GM10266 (cell line): Measurements from ENCODE around the gene MCAT.

Source experiments
- DNase-seq: peaks from one replicate; pipeline ENCODE4 v3.0.0; 2012; ENCODE audit errors: extremely low spot score
- TF ChIP-seq, protein P1 (sequence below): IDR thresholded peaks from 2 replicates; pipeline ENCODE4 v1.5.1; 2012; ENCODE audit warnings: mild to moderate bottlenecking, low read depth; ENCODE audit not compliant: control insufficient read depth, insufficient read depth; ENCODE audit errors: missing control alignments

Gene MCAT

GRCh38 chr22:43179146-43179910 lies 36.1 kb upstream of the MCAT start:
- TF ChIP-seq, protein P1, sequence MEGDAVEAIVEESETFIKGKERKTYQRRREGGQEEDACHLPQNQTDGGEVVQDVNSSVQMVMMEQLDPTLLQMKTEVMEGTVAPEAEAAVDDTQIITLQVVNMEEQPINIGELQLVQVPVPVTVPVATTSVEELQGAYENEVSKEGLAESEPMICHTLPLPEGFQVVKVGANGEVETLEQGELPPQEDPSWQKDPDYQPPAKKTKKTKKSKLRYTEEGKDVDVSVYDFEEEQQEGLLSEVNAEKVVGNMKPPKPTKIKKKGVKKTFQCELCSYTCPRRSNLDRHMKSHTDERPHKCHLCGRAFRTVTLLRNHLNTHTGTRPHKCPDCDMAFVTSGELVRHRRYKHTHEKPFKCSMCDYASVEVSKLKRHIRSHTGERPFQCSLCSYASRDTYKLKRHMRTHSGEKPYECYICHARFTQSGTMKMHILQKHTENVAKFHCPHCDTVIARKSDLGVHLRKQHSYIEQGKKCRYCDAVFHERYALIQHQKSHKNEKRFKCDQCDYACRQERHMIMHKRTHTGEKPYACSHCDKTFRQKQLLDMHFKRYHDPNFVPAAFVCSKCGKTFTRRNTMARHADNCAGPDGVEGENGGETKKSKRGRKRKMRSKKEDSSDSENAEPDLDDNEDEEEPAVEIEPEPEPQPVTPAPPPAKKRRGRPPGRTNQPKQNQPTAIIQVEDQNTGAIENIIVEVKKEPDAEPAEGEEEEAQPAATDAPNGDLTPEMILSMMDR = no peak
- DNase-seq = no peak

DNA sequence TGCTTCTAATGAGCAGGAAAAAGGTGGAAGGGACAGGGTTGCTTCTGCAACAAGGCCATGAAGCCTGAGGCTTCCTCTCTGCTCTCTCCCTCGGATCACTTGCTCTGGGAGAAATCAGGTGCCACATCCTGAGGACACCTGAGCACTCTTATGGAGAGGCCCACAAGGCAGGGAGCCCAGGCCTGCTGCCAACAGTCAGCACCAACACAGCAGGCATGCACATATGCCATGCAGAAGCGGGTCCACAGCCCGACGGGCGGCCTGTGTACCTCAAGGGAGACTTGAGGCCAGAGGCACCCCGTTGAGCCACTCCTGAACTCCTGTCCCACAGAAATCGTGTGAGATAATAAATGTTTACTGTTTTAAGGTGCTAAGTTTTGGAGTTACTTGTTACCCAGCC lies 34.3 kb upstream of the MCAT start:
- no peak for DNase-seq
- TF ChIP-seq, protein P1 = no peak

- DNase-seq = no peak
Measured at GRCh38 chr22:43176090-43176489, 32.9 kb upstream of the MCAT start.

GRCh38 chr22:43174941-43175531 lies 31.8 kb upstream of the MCAT start:
- DNase-seq = no peak
- TF ChIP-seq, protein P1 = no peak

More at GRCh38 chr22:43176090-43176489, 32.9 kb upstream of the MCAT start:
- TF ChIP-seq, protein P1 = no peak

- TF ChIP-seq, protein P1 = no peak
- DNase-seq = no peak
Measured at GRCh38 chr22:43173976-43174720, 30.9 kb upstream of the MCAT start.

DNA sequence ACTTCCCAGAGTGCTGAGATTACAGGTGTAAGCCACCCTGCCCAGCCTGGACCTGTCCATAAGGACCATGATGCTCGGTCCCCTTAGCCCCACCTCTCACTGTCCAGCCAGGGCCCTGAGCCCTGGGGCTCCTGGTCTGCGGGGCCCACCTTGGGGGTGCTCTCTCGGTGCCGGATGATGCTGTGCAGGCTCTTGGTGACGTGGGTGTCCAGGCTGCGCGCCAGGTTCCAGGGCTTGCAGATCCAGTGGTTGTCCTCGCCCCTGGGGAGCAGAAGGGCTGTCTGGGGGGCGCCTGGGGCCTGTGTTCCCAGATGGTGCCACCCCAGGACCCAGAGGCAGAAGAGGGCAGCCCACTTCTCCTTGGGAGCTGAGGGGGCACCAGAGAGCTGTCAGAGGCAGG lies 30.4 kb upstream of the MCAT start:
- DNase-seq = no peak
- TF ChIP-seq, protein P1 = no peak
